ENCODE results near the gene FOXJ3. TPM values are rescaled to one million over a fixed set of nuclear protein-coding genes. Genes with fewer than 3 reads are reported as not detected.

Gene FOXJ3
- total RNA-seq, 1 donor from 2014 or later: 59.9 TPM

- peaks cover 29% of the 10 kb centered on the region for H3K4me1 ChIP-seq
- TF ChIP-seq CTCF (IDR thresholded peaks at IDR 0.05): no peak
- no peak for TF ChIP-seq POLR2AphosphoS5 (IDR thresholded peaks at IDR 0.05; ENCODE audit: insufficient read depth in 1 of 2, low read depth in 1 of 2)
- TF ChIP-seq POLR2A (IDR thresholded peaks at IDR 0.05): no peak
- H3K36me3 ChIP-seq: no peaks in the 10 kb centered on the region
- H3K27me3 ChIP-seq: no peaks in the 10 kb centered on the region
- intact Hi-C loops (cut with DNase I): no loop called here
- H3K4me3 ChIP-seq: no peak overlapping the region
- no peak for DNase-seq (ENCODE audit: extremely low spot score in 2 of 2)
- no peak overlapping the region for H3K27ac ChIP-seq
- no peaks in the 10 kb centered on the region for H3K9me3 ChIP-seq
Observed at GRCh38 chr1:42282867-42283583, 52.0 kb downstream of the FOXJ3 start.

GRCh38 chr1:42282024-42282579 lies 52.9 kb downstream of the FOXJ3 start:
- no peaks in the 10 kb centered on the region for H3K9me3 ChIP-seq

DNA sequence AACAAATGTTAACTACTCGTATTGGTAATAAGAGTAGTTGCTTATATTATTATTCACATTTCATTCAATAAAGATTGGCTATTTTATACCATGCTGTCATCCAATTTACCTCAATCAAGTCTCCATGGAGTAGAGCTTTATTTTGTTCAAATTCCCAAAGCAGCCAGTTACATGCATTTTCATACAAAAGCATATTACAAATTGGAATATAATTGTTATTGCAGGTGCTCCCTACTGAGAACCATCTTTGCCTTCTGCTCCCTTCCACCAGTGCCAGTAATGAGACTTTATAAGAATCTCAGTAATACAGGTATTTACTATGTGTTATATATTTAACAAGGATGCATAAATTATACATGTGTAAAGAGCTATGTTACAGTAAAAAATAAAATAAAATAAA lies 54.2 kb downstream of the FOXJ3 start:
- Histone ChIP-seq H3K4me3 (no peak overlapping the region), H3K9me3 (no peaks in the 10 kb centered on the region), H3K4me1 (peaks cover 29% of the 10 kb centered on the region), H3K27ac (no peak overlapping the region), H3K36me3 (no peaks in the 10 kb centered on the region), H3K27me3 (no peaks in the 10 kb centered on the region)
- TF ChIP-seq POLR2AphosphoS5 (IDR thresholded peaks at IDR 0.05; ENCODE audit: insufficient read depth in 1 of 2, low read depth in 1 of 2) (no peak), POLR2A (IDR thresholded peaks at IDR 0.05) (no peak), CTCF (IDR thresholded peaks at IDR 0.05) (no peak)
- no peak for DNase-seq (ENCODE audit: extremely low spot score in 2 of 2)
- intact Hi-C loops (cut with DNase I): no loop called here

More at GRCh38 chr1:42282024-42282579, 52.9 kb downstream of the FOXJ3 start:
- TF ChIP-seq POLR2A (IDR thresholded peaks at IDR 0.05): no peak
- no peak for TF ChIP-seq CTCF (IDR thresholded peaks at IDR 0.05)
- no peak for TF ChIP-seq POLR2AphosphoS5 (IDR thresholded peaks at IDR 0.05; ENCODE audit: insufficient read depth in 1 of 2, low read depth in 1 of 2)
- Histone ChIP-seq H3K4me3 (no peak overlapping the region), H3K4me1 (peaks cover 29% of the 10 kb centered on the region), H3K27ac (no peak overlapping the region), H3K36me3 (no peaks in the 10 kb centered on the region), H3K27me3 (no peaks in the 10 kb centered on the region)
- intact Hi-C loops (cut with DNase I): no loop called here
- DNase-seq (ENCODE audit: extremely low spot score in 2 of 2): no peak

GRCh38 chr1:42279055-42279454 lies 56.0 kb downstream of the FOXJ3 start:
- intact Hi-C loops (cut with DNase I): no loop called here

More at GRCh38 chr1:42279055-42279454, 56.0 kb downstream of the FOXJ3 start:
- DNase-seq (ENCODE audit: extremely low spot score in 2 of 2): no peak
- Histone ChIP-seq H3K27ac (no peak overlapping the region), H3K4me1 (peaks cover 29% of the 10 kb centered on the region), H3K27me3 (no peaks in the 10 kb centered on the region), H3K36me3 (no peaks in the 10 kb centered on the region), H3K9me3 (no peaks in the 10 kb centered on the region), H3K4me3 (no peak overlapping the region)
- TF ChIP-seq CTCF (IDR thresholded peaks at IDR 0.05) (no peak), POLR2AphosphoS5 (IDR thresholded peaks at IDR 0.05; ENCODE audit: insufficient read depth in 1 of 2, low read depth in 1 of 2) (no peak), POLR2A (IDR thresholded peaks at IDR 0.05) (no peak)

Measured in vagina (tissue), 2 donors.